Uterus (tissue), 4 donors: ENCODE results near the gene ELAVL3. TPM values are rescaled to one million over a fixed set of nuclear protein-coding genes. Genes with fewer than 3 reads are reported as not detected.
"Not testable (repeated sequence)": the region's sequence is repeated elsewhere in the genome, so short reads cannot be mapped to it uniquely, and the experiment has no call there.

Source experiments
- DNase-seq, 2 donors: peaks; one replicate each; pipeline ENCODE4 v3.0.0-alpha.2; 2019 to 2020
- H3K27ac ChIP-seq, 2 donors: fragments of 200-600 bp; sonication (generic); 1 replicate in 1 of 2; 2 replicates in 1 of 2; pipeline ENCODE4 v1.5.1; 2016 to 2018
- H3K27me3 ChIP-seq, 2 donors: fragments of 200-600 bp; sonication (generic); one replicate each; pipeline ENCODE4 v1.5.1; 2018 to 2019; ENCODE audit warnings: control low read depth in 1 of 2
- H3K36me3 ChIP-seq, 2 donors: fragments of 200-600 bp; sonication (generic); one replicate each; pipeline ENCODE4 v1.5.1; 2019; ENCODE audit warnings: control low read depth in 1 of 2
- H3K4me1 ChIP-seq, 2 donors: fragments of 200-600 bp; sonication (generic); one replicate each; pipeline ENCODE4 v1.5.1; 2018 to 2019; ENCODE audit warnings: control low read depth in 1 of 2
- H3K4me3 ChIP-seq, 2 donors: fragments of 200-600 bp; sonication (generic); 1 replicate in 1 of 2; 2 replicates in 1 of 2; pipeline ENCODE4 v1.5.1; 2018 to 2019; ENCODE audit warnings: mild to moderate bottlenecking in 1 of 2
- H3K9me3 ChIP-seq, 2 donors: fragments of 200-600 bp; sonication (generic); one replicate each; pipeline ENCODE4 v1.5.1; 2019; ENCODE audit warnings: control low read depth in 1 of 2
- CTCF ChIP-seq, 4 experiments: fragments of 200-600 bp in 2 of 4; fragments of 450-650 bp in 2 of 4; sonication (generic) in 2 of 4; IDR thresholded peaks; one replicate each; pipeline ENCODE4 v1.5.1; 2016 to 2019; ENCODE audit warnings: antibody characterized with exemption in 4 of 4, mild to moderate bottlenecking in 2 of 4, moderate library complexity in 1 of 4
- POLR2A ChIP-seq, 2 donors: fragments of 450-650 bp; IDR thresholded peaks; one replicate each; pipeline ENCODE4 v1.6.1; 2016; ENCODE audit warnings: antibody characterized with exemption in 2 of 2, mild to moderate bottlenecking in 1 of 2, moderate library complexity in 1 of 2
- intact Hi-C: fragments of 100-400 bp; cut with DNase I; formaldehyde crosslinking; loops from one replicate; pipeline ENCODE4 v1.15.1; 2023; ENCODE audit warnings: low total_unique reads
- total RNA-seq, 4 donors: library from RNA; depleted of rRNA in 3 of 4; stranded (reverse); fragments of >200 nt in 3 of 4; gene quantifications; one replicate each; pipeline versions ENCODE4 v1.1.0 to v1.2.4, GENCODE V29; 2014 to 2023
- donor health status: DM: yes; HTN: yes; CAD: no.

ELAVL3 gene
- total RNA-seq, 4 donors from 2014 or later = 1.1 TPM; not detected in 3

- H3K27me3 ChIP-seq = peaks cover 7 to 16% of the 10 kb centered on the region in 2 donors
- H3K4me3 ChIP-seq = no peak overlapping the region
- no peaks in the 10 kb centered on the region for H3K9me3 ChIP-seq
- no peaks in the 10 kb centered on the region for H3K36me3 ChIP-seq
- DNase-seq = no peak
- TF ChIP-seq POLR2A (IDR thresholded peaks at IDR 0.05) = no peak
- TF ChIP-seq CTCF (IDR thresholded peaks at IDR 0.05) = no peak
- no peak overlapping the region for H3K27ac ChIP-seq
- H3K4me1 ChIP-seq = peaks cover 0 to 15% of the 10 kb centered on the region in 2 donors
- intact Hi-C loops = no loop called here
These were observed 5.0 kb downstream of the ELAVL3 start for GRCh38 chr19:11475861-11476260.

GRCh38 chr19:11475343-11475742 is 5.5 kb downstream of the ELAVL3 start:
- intact Hi-C loops, DNase-seq, H3K36me3 ChIP-seq, H3K27ac ChIP-seq, H3K4me3 ChIP-seq, H3K9me3 ChIP-seq: not testable (repeated sequence)
- Histone ChIP-seq H3K27me3 (peaks cover 5 to 10% of the 10 kb centered on the region in 2 donors), H3K4me1 (peaks cover 0 to 11% of the 10 kb centered on the region in 2 donors)

- no peaks in the 10 kb centered on the region for H3K4me1 ChIP-seq
- H3K9me3 ChIP-seq = no peaks in the 10 kb centered on the region
- intact Hi-C loops = no loop called here
- no peaks in the 10 kb centered on the region for H3K36me3 ChIP-seq
- no peak overlapping the region for H3K27ac ChIP-seq
- no peak overlapping the region for H3K4me3 ChIP-seq
- DNase-seq = no peak
- no peak for TF ChIP-seq POLR2A (IDR thresholded peaks at IDR 0.05)
- TF ChIP-seq CTCF (IDR thresholded peaks at IDR 0.05) = no peak
- no peaks in the 10 kb centered on the region for H3K27me3 ChIP-seq
These were observed 7.1 kb downstream of the ELAVL3 start for GRCh38 chr19:11473725-11474124.

- H3K27ac ChIP-seq, H3K27me3 ChIP-seq, H3K4me1 ChIP-seq, intact Hi-C loops, DNase-seq, H3K4me3 ChIP-seq, H3K9me3 ChIP-seq, H3K36me3 ChIP-seq: not testable (repeated sequence)
These were observed 12.5 kb downstream of the ELAVL3 start for GRCh38 chr19:11468266-11468845.

- H3K36me3 ChIP-seq = no peaks in the 10 kb centered on the region
- H3K4me1 ChIP-seq = no peaks in the 10 kb centered on the region
- DNase-seq = no peak
- H3K27ac ChIP-seq = no peak overlapping the region
- no peaks in the 10 kb centered on the region for H3K27me3 ChIP-seq
- no peaks in the 10 kb centered on the region for H3K9me3 ChIP-seq
- TF ChIP-seq POLR2A (IDR thresholded peaks at IDR 0.05) (no peak), CTCF (IDR thresholded peaks at IDR 0.05) (no peak)
- H3K4me3 ChIP-seq = no peak overlapping the region
- intact Hi-C loops = no loop called here
These were observed 15.2 kb downstream of the ELAVL3 start for GRCh38 chr19:11465600-11465999.

- no peaks in the 10 kb centered on the region for H3K9me3 ChIP-seq
- no peak overlapping the region for H3K27ac ChIP-seq
- H3K27me3 ChIP-seq = no peaks in the 10 kb centered on the region
- DNase-seq = no peak
- intact Hi-C loops = no loop called here
- TF ChIP-seq CTCF (IDR thresholded peaks at IDR 0.05) (no peak), POLR2A (IDR thresholded peaks at IDR 0.05) (no peak)
- no peaks in the 10 kb centered on the region for H3K36me3 ChIP-seq
- H3K4me1 ChIP-seq = no peaks in the 10 kb centered on the region
- H3K4me3 ChIP-seq = no peak overlapping the region
These were observed 16.2 kb downstream of the ELAVL3 start for GRCh38 chr19:11464333-11465265.
